A673 (cell line): ENCODE results near the gene SEMA4D. TPM values are rescaled to one million over a fixed set of nuclear protein-coding genes. Genes with fewer than 3 reads are reported as not detected.

Experiments
- BruUV-seq: library from RNA; stranded (reverse); fragments of 400-500 nt; replicated peaks from 2 replicates; lab custom pipeline; 2021; lab: Mats Ljungman, UMichigan
- CTCF ChIA-PET: fragments of 300-600 bp; sonication (Branson Sonifier 250); formaldehyde crosslinking; loops from one replicate; lab custom pipeline; 2022; ENCODE audit warnings: antibody characterized with exemption; lab: Charles Lee
- POLR2A ChIA-PET: fragments of 300-600 bp; sonication (Branson Sonifier 250); formaldehyde crosslinking; loops from one replicate; lab custom pipeline; 2022; ENCODE audit warnings: antibody characterized with exemption; ENCODE audit not compliant: low non-redundant PET; lab: Charles Lee
- DNase-seq: peaks from one replicate; pipeline ENCODE4 v3.0.0-alpha.2; 2015; ENCODE audit warnings: low spot score
- H3K27ac ChIP-seq: fragments of 200-600 bp; sonication (generic); 2 replicates; pipeline ENCODE4 v1.5.1; 2016; ENCODE audit warnings: mixed run types, low read depth, mild to moderate bottlenecking, mixed read lengths, antibody characterized with exemption, low read length; ENCODE audit not compliant: poor library complexity, severe bottlenecking
- H3K27me3 ChIP-seq: fragments of 200-600 bp; sonication (generic); replicated peaks from 2 replicates; pipeline ENCODE4 v1.6.1; 2017; ENCODE audit warnings: mixed run types, low read depth, mild to moderate bottlenecking, mixed read lengths, antibody characterized with exemption, low read length; ENCODE audit not compliant: insufficient read depth, poor library complexity
- H3K36me3 ChIP-seq: fragments of 200-600 bp; sonication (generic); 2 replicates; pipeline ENCODE4 v1.6.1; 2016; ENCODE audit warnings: mixed run types, mild to moderate bottlenecking, mixed read lengths, antibody characterized with exemption, low read length; ENCODE audit not compliant: insufficient read depth, poor library complexity, severe bottlenecking
- H3K4me1 ChIP-seq: fragments of 200-600 bp; sonication (generic); 2 replicates; pipeline ENCODE4 v1.6.1; 2017; ENCODE audit warnings: mixed run types, mild to moderate bottlenecking, mixed read lengths, antibody characterized with exemption, low read length; ENCODE audit not compliant: insufficient read depth, poor library complexity, severe bottlenecking
- H3K4me3 ChIP-seq: fragments of 200-600 bp; sonication (generic); 2 replicates; pipeline ENCODE4 v1.5.1; 2016; ENCODE audit warnings: low read depth, mixed run types, mild to moderate bottlenecking, mixed read lengths, low read length; ENCODE audit not compliant: poor library complexity, severe bottlenecking
- H3K9me3 ChIP-seq: fragments of 200-600 bp; sonication (generic); 2 replicates; pipeline ENCODE4 v1.6.1; 2016; ENCODE audit warnings: mixed run types, low read depth, mild to moderate bottlenecking, mixed read lengths, antibody characterized with exemption, low read length; ENCODE audit not compliant: poor library complexity, severe bottlenecking
- CTCF ChIP-seq: fragments of 300-800, 200-600 bp; sonication (generic); conservative IDR thresholded peaks from 2 replicates; pipeline ENCODE4 v1.5.1; 2017; ENCODE audit warnings: low read depth, mild to moderate bottlenecking, antibody characterized with exemption, low read length, moderate library complexity, mixed read lengths
- EZH2 ChIP-seq: fragments of 200-600 bp; sonication (generic); IDR thresholded peaks from 2 replicates; pipeline ENCODE4 v1.6.1; 2017; ENCODE audit warnings: borderline replicate concordance, low read depth, mild to moderate bottlenecking, mixed read lengths, antibody characterized with exemption, low read length; ENCODE audit not compliant: poor library complexity, severe bottlenecking
- intact Hi-C: fragments of 100-400 bp; cut with micrococcal nuclease; formaldehyde crosslinking; loops from one replicate; pipeline ENCODE4 v1.10.0; 2022; ENCODE audit not compliant: unreplicated experiment
- total RNA-seq: library from RNA; stranded (reverse); gene quantifications from 2 replicates; pipeline ENCODE4 v1.2.3, GENCODE V29; 2021

The SEMA4D gene
- total RNA-seq, 1 experiment from 2014 or later: 14.2 TPM

GRCh38 chr9:89357331-89358197 lies 140.3 kb downstream of the SEMA4D start:
- Histone ChIP-seq H3K36me3 (peaks cover 70% of the 10 kb centered on the region), H3K4me1 (no peaks in the 10 kb centered on the region), H3K4me3 (no peak overlapping the region), H3K27me3 (no peaks in the 10 kb centered on the region), H3K27ac (no peak overlapping the region), H3K9me3 (no peaks in the 10 kb centered on the region)
- BruUV-seq: no TSS peak
- POLR2A ChIA-PET: no interaction called here
- DNase-seq: no peak
- intact Hi-C loops: loop anchor here (10.0 kb wide), 1 partner anchor 187 kb away; no protein-coding TSS in a partner anchor
- CTCF ChIA-PET: no interaction called here
- TF ChIP-seq CTCF: no peak
- no peak for TF ChIP-seq EZH2

GRCh38 chr9:89356782-89357181 lies 141.1 kb downstream of the SEMA4D start:
- DNase-seq: no peak
- intact Hi-C loops: loop anchor here (10.0 kb wide), 1 partner anchor 188 kb away; no protein-coding TSS in a partner anchor
- ChIA-PET POLR2A (no interaction called here), CTCF (no interaction called here)
- H3K4me3 ChIP-seq: no peak overlapping the region
- TF ChIP-seq CTCF: no peak
- no peak for TF ChIP-seq EZH2
- no peak overlapping the region for H3K27ac ChIP-seq
- H3K4me1 ChIP-seq: no peaks in the 10 kb centered on the region
- H3K9me3 ChIP-seq: no peaks in the 10 kb centered on the region
- H3K27me3 ChIP-seq: no peaks in the 10 kb centered on the region
- peaks cover 72% of the 10 kb centered on the region for H3K36me3 ChIP-seq
- no TSS peak for BruUV-seq

GRCh38 chr9:89354471-89354870 lies 143.4 kb downstream of the SEMA4D start:
- CTCF ChIA-PET: no interaction called here

More at GRCh38 chr9:89354471-89354870, 143.4 kb downstream of the SEMA4D start:
- Histone ChIP-seq H3K4me3 (no peak overlapping the region), H3K9me3 (no peaks in the 10 kb centered on the region), H3K36me3 (peaks cover 82% of the 10 kb centered on the region), H3K27ac (no peak overlapping the region), H3K27me3 (no peaks in the 10 kb centered on the region), H3K4me1 (no peaks in the 10 kb centered on the region)
- DNase-seq: no peak
- no peak for TF ChIP-seq EZH2
- no peak for TF ChIP-seq CTCF
- no TSS peak for BruUV-seq
- POLR2A ChIA-PET: no interaction called here
- intact Hi-C loops: loop anchor here (10.0 kb wide), 1 partner anchor 190 kb away; no protein-coding TSS in a partner anchor
